ENCODE measurements around the gene YBX2. TPM values are rescaled to one million over a fixed set of nuclear protein-coding genes. Genes with fewer than 3 reads are reported as not detected.

The YBX2 gene
- total RNA-seq, 1 donor from 2014 or later, result 4.3 TPM

DNA sequence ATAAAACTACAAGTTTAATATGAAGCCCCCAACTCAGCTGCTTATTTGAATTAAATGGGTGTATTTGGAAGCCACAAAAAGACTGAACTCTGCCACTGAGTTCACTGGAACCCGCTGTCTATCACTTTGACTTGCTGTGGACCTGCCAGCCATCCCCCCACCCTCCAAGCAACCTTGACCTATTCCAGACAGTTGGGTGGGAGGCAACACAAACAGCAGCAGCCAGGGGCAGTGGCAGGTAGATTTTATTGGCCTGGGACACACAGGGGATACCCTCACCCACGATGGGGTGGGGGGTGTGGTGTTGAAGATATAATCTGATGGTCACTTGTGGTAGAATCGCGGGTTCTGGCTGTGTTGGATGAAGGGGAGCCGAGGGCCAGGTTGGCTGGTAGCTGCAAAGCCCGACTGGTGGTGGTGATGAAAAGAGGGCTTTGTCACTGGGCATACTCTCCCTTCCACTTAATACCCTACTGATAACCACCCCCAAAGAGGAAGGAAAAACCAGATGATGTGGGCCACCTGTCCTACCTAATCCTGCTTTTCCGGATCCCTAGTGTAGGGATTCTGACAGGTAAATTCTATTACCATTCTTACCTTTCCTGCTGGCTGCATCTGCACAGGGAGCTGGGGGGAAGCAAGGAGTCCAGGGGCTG lies 18.1 kb upstream of the YBX2 start:
- H3K4me1 Mint-ChIP-seq (ENCODE audit: low read depth), result peaks cover 25% of the 10 kb centered on the region
- H3K36me3 Mint-ChIP-seq (ENCODE audit: insufficient read depth), result peaks cover 27% of the 10 kb centered on the region
- H3K9me3 Mint-ChIP-seq (ENCODE audit: low read depth), result no peaks in the 10 kb centered on the region
- DNase-seq (ENCODE audit: low spot score, unreplicated experiment), result no peak
- H3K27ac Mint-ChIP-seq, result peak overlapping the region; percentile 79
- TF ChIP-seq, protein P1, sequence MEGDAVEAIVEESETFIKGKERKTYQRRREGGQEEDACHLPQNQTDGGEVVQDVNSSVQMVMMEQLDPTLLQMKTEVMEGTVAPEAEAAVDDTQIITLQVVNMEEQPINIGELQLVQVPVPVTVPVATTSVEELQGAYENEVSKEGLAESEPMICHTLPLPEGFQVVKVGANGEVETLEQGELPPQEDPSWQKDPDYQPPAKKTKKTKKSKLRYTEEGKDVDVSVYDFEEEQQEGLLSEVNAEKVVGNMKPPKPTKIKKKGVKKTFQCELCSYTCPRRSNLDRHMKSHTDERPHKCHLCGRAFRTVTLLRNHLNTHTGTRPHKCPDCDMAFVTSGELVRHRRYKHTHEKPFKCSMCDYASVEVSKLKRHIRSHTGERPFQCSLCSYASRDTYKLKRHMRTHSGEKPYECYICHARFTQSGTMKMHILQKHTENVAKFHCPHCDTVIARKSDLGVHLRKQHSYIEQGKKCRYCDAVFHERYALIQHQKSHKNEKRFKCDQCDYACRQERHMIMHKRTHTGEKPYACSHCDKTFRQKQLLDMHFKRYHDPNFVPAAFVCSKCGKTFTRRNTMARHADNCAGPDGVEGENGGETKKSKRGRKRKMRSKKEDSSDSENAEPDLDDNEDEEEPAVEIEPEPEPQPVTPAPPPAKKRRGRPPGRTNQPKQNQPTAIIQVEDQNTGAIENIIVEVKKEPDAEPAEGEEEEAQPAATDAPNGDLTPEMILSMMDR (IDR thresholded peaks at IDR 0.05; ENCODE audit: unreplicated experiment), result no peak
- H3K27me3 Mint-ChIP-seq, result no peaks in the 10 kb centered on the region
- peak overlapping the region; percentile 14 for H3K4me3 Mint-ChIP-seq (ENCODE audit: low read depth)

DNA sequence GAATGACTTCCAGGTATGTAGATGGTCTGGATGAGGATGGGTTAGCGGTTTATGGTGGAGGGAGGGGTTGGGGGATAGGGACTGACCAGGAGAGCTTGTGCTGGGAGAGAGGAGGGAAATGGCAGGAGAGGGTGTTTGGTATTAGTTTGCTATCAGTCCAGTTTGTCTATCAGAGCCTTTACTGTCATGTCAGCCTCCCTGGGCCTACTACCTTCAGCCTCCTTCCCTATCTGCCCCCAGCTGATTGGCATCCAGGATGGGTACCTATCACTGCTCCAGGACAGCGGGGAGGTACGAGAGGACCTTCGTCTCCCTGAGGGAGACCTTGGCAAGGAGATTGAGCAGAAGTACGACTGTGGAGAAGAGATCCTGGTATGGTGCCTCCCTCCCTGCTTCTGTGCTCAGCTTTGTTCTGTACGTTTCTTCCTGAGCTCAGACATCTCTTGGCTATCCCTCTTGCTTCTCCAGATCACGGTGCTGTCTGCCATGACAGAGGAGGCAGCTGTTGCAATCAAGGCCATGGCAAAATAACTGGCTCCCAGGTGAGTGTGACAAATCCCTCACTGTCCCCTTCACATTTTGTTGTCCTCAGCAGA lies 16.8 kb upstream of the YBX2 start:
- Mint-ChIP-seq H3K4me3 (ENCODE audit: low read depth) (no peak overlapping the region), H3K4me1 (ENCODE audit: low read depth) (peaks cover 25% of the 10 kb centered on the region), H3K9me3 (ENCODE audit: low read depth) (no peaks in the 10 kb centered on the region), H3K36me3 (ENCODE audit: insufficient read depth) (peaks cover 24% of the 10 kb centered on the region), H3K27me3 (no peaks in the 10 kb centered on the region), H3K27ac (no peak overlapping the region)
- TF ChIP-seq, protein P1 (IDR thresholded peaks at IDR 0.05; ENCODE audit: unreplicated experiment), result no peak
- no peak for DNase-seq (ENCODE audit: low spot score, unreplicated experiment)

DNA sequence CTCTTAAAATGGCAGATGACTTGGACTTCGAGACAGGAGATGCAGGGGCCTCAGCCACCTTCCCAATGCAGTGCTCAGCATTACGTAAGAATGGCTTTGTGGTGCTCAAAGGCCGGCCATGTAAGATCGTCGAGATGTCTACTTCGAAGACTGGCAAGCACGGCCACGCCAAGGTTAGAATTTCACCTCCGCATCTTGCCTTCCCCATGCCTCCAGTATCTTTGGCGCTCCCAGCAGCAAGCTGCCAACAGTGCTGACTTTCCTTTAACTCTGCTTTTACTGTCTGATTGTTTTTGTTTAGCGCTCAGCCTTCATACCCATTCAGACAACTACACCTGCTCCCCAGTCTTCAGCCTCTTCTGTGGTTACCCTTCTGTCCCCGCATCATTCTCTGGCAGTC lies 15.2 kb upstream of the YBX2 start:
- peak overlapping the region; percentile 92 for H3K27ac Mint-ChIP-seq

DNA sequence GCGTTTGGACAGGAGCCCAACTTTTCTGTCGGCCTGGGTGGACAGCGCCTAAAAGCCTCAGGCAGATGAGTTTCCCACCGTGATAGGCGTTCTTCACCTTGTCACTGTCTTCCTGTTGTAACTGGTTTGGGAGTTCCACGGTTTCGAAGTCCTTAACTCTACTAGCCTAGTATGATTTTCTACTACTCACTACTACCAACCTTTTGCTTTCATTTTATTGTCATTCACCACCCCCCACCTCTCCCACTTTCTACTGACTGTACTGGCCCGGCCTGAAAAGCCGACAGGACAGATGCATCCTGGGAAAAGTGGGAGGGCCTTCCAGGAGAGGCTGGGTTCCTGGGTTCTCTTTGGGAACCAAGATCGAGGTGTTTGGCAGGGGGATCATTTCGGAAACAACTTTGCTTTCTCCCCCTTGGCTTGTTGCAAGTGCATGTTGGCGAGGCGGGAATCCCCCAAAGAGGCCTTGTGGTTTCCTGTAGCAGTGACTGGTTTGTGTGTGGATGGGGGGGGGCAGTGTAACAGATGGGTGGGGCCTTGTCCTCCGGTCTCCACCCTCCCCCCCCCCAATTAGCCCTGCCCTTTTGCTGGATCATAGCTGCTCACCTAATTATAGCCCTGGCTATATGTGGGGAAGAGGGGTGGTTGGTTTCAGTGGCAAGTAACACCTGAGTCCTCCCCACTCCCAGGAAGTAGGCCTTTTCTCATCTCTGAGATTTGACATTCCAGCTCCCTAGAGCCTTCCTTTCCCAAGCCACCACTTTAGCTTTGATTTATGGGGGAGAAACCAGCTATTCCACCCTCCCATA lies 14.4 kb upstream of the YBX2 start:
- Mint-ChIP-seq H3K27ac (peak overlapping the region; percentile 97), H3K36me3 (ENCODE audit: insufficient read depth) (peaks cover 24% of the 10 kb centered on the region), H3K27me3 (no peaks in the 10 kb centered on the region), H3K4me1 (ENCODE audit: low read depth) (peaks cover 19% of the 10 kb centered on the region), H3K4me3 (ENCODE audit: low read depth) (peak overlapping the region; percentile 93), H3K9me3 (ENCODE audit: low read depth) (no peaks in the 10 kb centered on the region)
- TF ChIP-seq, protein P1 (IDR thresholded peaks at IDR 0.05; ENCODE audit: unreplicated experiment), result no peak
- no peak for DNase-seq (ENCODE audit: low spot score, unreplicated experiment)

More for the DNA sequence above, 15.2 kb upstream of the YBX2 start:
- Mint-ChIP-seq H3K4me3 (ENCODE audit: low read depth) (peak overlapping the region; percentile 93), H3K9me3 (ENCODE audit: low read depth) (no peaks in the 10 kb centered on the region), H3K4me1 (ENCODE audit: low read depth) (peaks cover 24% of the 10 kb centered on the region), H3K27me3 (no peaks in the 10 kb centered on the region), H3K36me3 (ENCODE audit: insufficient read depth) (peaks cover 24% of the 10 kb centered on the region)
- DNase-seq (ENCODE audit: low spot score, unreplicated experiment), result no peak
- TF ChIP-seq, protein P1 (IDR thresholded peaks at IDR 0.05; ENCODE audit: unreplicated experiment), result no peak
